SK-N-SH treated with all-trans-retinoic acid at 6 μM for 48 hours (cell line): ENCODE measurements around the gene POU4F1.

Experiments used
- ATAC-seq: fragments of 200-7000 bp; cut with Tn5 transposase; 3 replicates; pipeline ENCODE4 v1.9.1; 2020; ENCODE audit warnings: mild to moderate bottlenecking, moderate library complexity
- ARNTL ChIP-seq: fragments of 450-650 bp; formaldehyde crosslinking; IDR thresholded peaks from 2 replicates; pipeline ENCODE4 v1.5.0; 2020; ENCODE audit warnings: low read depth, mild to moderate bottlenecking, moderate library complexity, borderline replicate concordance
- BACH2 ChIP-seq: fragments of 250-450 bp; sonication (Bioruptor Pico); IDR thresholded peaks from 2 replicates; pipeline ENCODE4 v1.9.0; 2021; ENCODE audit warnings: mild to moderate bottlenecking, borderline replicate concordance
- CREB5 ChIP-seq: fragments of 250-450 bp; sonication (Bioruptor Pico); IDR thresholded peaks from 2 replicates; pipeline ENCODE4 v1.5.1; 2020; ENCODE audit warnings: low read depth, mild to moderate bottlenecking, moderate library complexity
- CSDC2 ChIP-seq: fragments of 250-450 bp; sonication (Bioruptor Pico); IDR thresholded peaks from 2 replicates; pipeline ENCODE4 v1.5.0; 2020; ENCODE audit warnings: mild to moderate bottlenecking, moderate library complexity
- ESRRG ChIP-seq: fragments of 250-450 bp; sonication (Bioruptor Pico); IDR thresholded peaks from 2 replicates; pipeline ENCODE4 v1.6.1; 2021; ENCODE audit warnings: mild to moderate bottlenecking
- GLIS3 ChIP-seq: fragments of 250-450 bp; sonication (Bioruptor Pico); IDR thresholded peaks from 2 replicates; pipeline ENCODE4 v1.5.0; 2020; ENCODE audit warnings: mild to moderate bottlenecking, moderate library complexity
- ISL1 ChIP-seq: fragments of 250-450 bp; sonication (Bioruptor Pico); IDR thresholded peaks from 2 replicates; pipeline ENCODE4 v2.1.2; 2022; ENCODE audit warnings: mild to moderate bottlenecking, moderate library complexity
- OSR1 ChIP-seq: fragments of 250-450 bp; sonication (Bioruptor Pico); IDR thresholded peaks from 2 replicates; pipeline ENCODE4 v1.8.0; 2022; ENCODE audit warnings: moderate library complexity, mild to moderate bottlenecking, inconsistent platforms
- PATZ1 ChIP-seq: fragments of 250-450 bp; sonication (Bioruptor Pico); IDR thresholded peaks from 2 replicates; pipeline ENCODE4 v1.8.0; 2020; ENCODE audit warnings: mild to moderate bottlenecking, moderate library complexity, borderline replicate concordance
- POU6F1 ChIP-seq: fragments of 250-450 bp; sonication (Bioruptor Pico); IDR thresholded peaks from 2 replicates; pipeline ENCODE4 v1.8.0; 2021; ENCODE audit warnings: low read depth, mild to moderate bottlenecking, moderate library complexity, borderline replicate concordance
- PPARA ChIP-seq: fragments of 250-450 bp; sonication (Bioruptor Pico); IDR thresholded peaks from 2 replicates; pipeline ENCODE4 v1.5.0; 2020; ENCODE audit warnings: mild to moderate bottlenecking, borderline replicate concordance
- RARB ChIP-seq: fragments of 250-450 bp; sonication (Bioruptor Pico); IDR thresholded peaks from 2 replicates; pipeline ENCODE4 v1.8.0; 2021; ENCODE audit warnings: mild to moderate bottlenecking, moderate library complexity
- SNAI2 ChIP-seq: fragments of 250-450 bp; sonication (Bioruptor Pico); IDR thresholded peaks from 2 replicates; pipeline ENCODE4 v1.5.0; 2020; ENCODE audit warnings: mild to moderate bottlenecking, moderate library complexity
- TCF4 ChIP-seq: fragments of 250-450 bp; sonication (Bioruptor Pico); IDR thresholded peaks from 2 replicates; pipeline ENCODE4 v1.8.0; 2021; ENCODE audit warnings: mild to moderate bottlenecking, moderate library complexity, borderline replicate concordance
- TOX ChIP-seq: fragments of 250-450 bp; sonication (Bioruptor Pico); IDR thresholded peaks from 2 replicates; pipeline ENCODE4 v1.8.0; 2021; ENCODE audit warnings: mild to moderate bottlenecking, moderate library complexity, borderline replicate concordance
- TSHZ2 ChIP-seq: fragments of 250-450 bp; sonication (Bioruptor Pico); IDR thresholded peaks from 2 replicates; pipeline ENCODE4 v1.5.0; 2020; ENCODE audit warnings: mild to moderate bottlenecking, moderate library complexity
- ZC3H10 ChIP-seq: fragments of 250-450 bp; sonication (Bioruptor Pico); IDR thresholded peaks from 2 replicates; pipeline ENCODE4 v1.5.1; 2021; ENCODE audit warnings: mild to moderate bottlenecking, moderate library complexity
- ZFP3 ChIP-seq: fragments of 250-450 bp; sonication (Bioruptor Pico); IDR thresholded peaks from 2 replicates; pipeline ENCODE4 v1.5.0; 2020; ENCODE audit warnings: mild to moderate bottlenecking, moderate library complexity
- ZNF565 ChIP-seq: fragments of 450-650 bp; formaldehyde crosslinking; conservative IDR thresholded peaks from 2 replicates; pipeline ENCODE4 v1.5.0; 2020; ENCODE audit warnings: low read depth, mild to moderate bottlenecking, moderate library complexity
- ZNF70 ChIP-seq: fragments of 450-650 bp; formaldehyde crosslinking; IDR thresholded peaks from 2 replicates; pipeline ENCODE4 v1.5.0; 2020; ENCODE audit warnings: mild to moderate bottlenecking, moderate library complexity
- ZNF8 ChIP-seq: fragments of 450-650 bp; formaldehyde crosslinking; IDR thresholded peaks from 2 replicates; pipeline ENCODE4 v1.5.0; 2020; ENCODE audit warnings: mild to moderate bottlenecking, moderate library complexity

The POU4F1 gene

GRCh38 chr13:78600280-78600883 is 3.0 kb downstream of the POU4F1 start:
- TF ChIP-seq RARB (no peak), ZC3H10 (CRISPR knock-in tag) (no peak), CREB5 (CRISPR knock-in tag) (no peak), POU6F1 (CRISPR knock-in tag) (no peak), CSDC2 (CRISPR knock-in tag) (no peak), TSHZ2 (CRISPR knock-in tag) (no peak), ARNTL (CRISPR knock-in tag) (no peak), ZNF70 (no peak), ISL1 (CRISPR knock-in tag) (no peak), ESRRG (CRISPR knock-in tag) (no peak), ZNF565 (CRISPR knock-in tag) (no peak), PATZ1 (CRISPR knock-in tag) (no peak), ZFP3 (CRISPR knock-in tag) (no peak), OSR1 (CRISPR knock-in tag) (no peak), PPARA (CRISPR knock-in tag) (no peak), TCF4 (CRISPR knock-in tag) (no peak), TOX (CRISPR knock-in tag) (no peak), GLIS3 (CRISPR knock-in tag) (no peak), BACH2 (CRISPR knock-in tag) (no peak)
- TF ChIP-seq, all 23 proteins: peak for 0
- no peak for ATAC-seq

- TF ChIP-seq CSDC2 (CRISPR knock-in tag) (no peak), BACH2 (CRISPR knock-in tag) (no peak), ZNF565 (CRISPR knock-in tag) (no peak), ZFP3 (CRISPR knock-in tag) (no peak), SNAI2 (no peak), GLIS3 (CRISPR knock-in tag) (no peak)
- ATAC-seq, result no peak
Observed at GRCh38 chr13:78599645-78600279, 3.6 kb downstream of the POU4F1 start.

GRCh38 chr13:78598966-78599644 is 4.2 kb downstream of the POU4F1 start:
- no peak for ATAC-seq
- TF ChIP-seq SNAI2 (no peak), CSDC2 (CRISPR knock-in tag) (no peak), ISL1 (CRISPR knock-in tag) (no peak), OSR1 (CRISPR knock-in tag) (no peak), TCF4 (CRISPR knock-in tag) (no peak), RARB (no peak), ARNTL (CRISPR knock-in tag) (no peak), ZNF8 (CRISPR knock-in tag) (no peak), ZFP3 (CRISPR knock-in tag) (no peak), CREB5 (CRISPR knock-in tag) (no peak)
- TF ChIP-seq, all 23 proteins: peak for 0
